LNCAP (cell line): ENCODE results near the gene VPS13D.

Source experiments
- CTCF ChIP-seq: fragments of 450-650 bp; IDR thresholded peaks from 2 replicates; pipeline ENCODE4 v1.5.1; 2017; ENCODE audit warnings: mild to moderate bottlenecking

The VPS13D gene

GRCh38 chr1:12542616-12543592 lies 313.1 kb downstream of the VPS13D start:
- no peak for TF ChIP-seq CTCF

- no peak for TF ChIP-seq CTCF
Measured at GRCh38 chr1:12543740-12544154, 313.9 kb downstream of the VPS13D start.

DNA sequence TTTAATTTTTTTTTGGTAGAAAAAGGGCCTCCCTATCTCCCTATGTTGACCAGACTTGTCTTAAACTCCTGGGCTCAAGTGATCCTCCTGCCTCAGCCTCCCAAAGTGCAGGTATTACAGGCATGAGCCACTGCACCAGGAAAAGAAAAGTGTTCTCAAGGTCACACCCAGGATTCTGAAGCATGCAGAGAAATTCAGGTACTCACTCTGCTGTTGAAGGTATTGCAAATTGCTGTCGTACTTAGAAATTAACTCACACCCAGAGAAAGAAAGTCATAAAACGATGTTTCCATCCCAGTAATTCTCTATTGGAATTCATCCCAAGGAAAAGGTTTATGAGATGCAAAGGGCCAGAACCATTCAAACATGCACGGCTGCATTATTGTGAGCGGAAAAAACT lies 314.5 kb downstream of the VPS13D start:
- TF ChIP-seq CTCF = no peak

GRCh38 chr1:12544992-12545391 lies 315.2 kb downstream of the VPS13D start:
- TF ChIP-seq CTCF = no peak

GRCh38 chr1:12546771-12547585 lies 317.1 kb downstream of the VPS13D start:
- no peak for TF ChIP-seq CTCF

GRCh38 chr1:12547586-12548225 lies 317.9 kb downstream of the VPS13D start:
- no peak for TF ChIP-seq CTCF

DNA sequence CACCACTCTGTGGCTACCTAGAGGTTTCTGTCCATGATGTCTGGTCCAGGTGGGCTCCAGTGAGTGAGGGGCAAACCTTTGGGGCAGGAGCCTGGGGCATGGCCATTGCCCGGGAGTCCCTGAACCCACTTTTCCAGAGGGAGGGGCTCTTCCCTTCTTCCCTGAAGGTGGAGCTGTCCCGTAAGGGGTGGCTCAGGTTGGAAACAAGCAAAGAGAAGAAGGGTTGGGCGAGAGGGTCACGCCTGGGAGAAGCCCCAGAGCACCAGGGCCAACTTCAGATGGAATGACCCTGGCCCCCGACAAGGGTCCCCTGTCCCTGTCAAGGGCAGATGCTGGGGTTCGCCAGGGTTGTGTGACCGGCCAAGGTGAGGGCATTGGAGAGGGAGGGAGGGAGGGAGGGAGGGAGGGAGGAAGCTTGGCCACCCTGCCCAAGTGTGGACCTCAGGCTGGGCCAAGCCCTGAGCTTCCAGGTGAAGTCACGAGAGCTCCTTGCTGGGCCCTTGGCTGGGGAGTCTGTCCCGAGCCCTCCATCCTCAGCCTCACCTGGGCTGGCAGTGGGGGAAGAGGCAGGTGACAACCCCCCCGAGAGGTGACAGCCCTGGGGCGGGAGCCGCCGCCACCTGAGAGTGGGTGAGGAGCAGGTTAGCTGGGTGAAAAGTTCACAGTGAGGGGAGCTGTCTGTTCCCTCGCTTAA lies 318.6 kb downstream of the VPS13D start:
- TF ChIP-seq CTCF = no peak
